GM12878 (cell line): Measurements from ENCODE around the gene UGT1A8.

Source experiments
- EZH2 ChIP-seq: IDR thresholded peaks from 2 replicates; pipeline ENCODE4 v1.6.1; 2012; ENCODE audit warnings: low read depth, mild to moderate bottlenecking, control low read depth, inconsistent platforms, low read length, borderline replicate concordance; ENCODE audit not compliant: control insufficient read depth
- IRF3 ChIP-seq: fragments of 450-650 bp; IDR thresholded peaks from 2 replicates; pipeline ENCODE4 v1.6.1; 2014; ENCODE audit warnings: mild to moderate bottlenecking
- JUNB ChIP-seq: IDR thresholded peaks from 2 replicates; pipeline ENCODE4 v1.6.1; 2016; ENCODE audit warnings: antibody characterized with exemption, mild to moderate bottlenecking
- KAT2A ChIP-seq: conservative IDR thresholded peaks from 2 replicates; pipeline ENCODE4 v1.6.1; 2011; ENCODE audit warnings: low read depth, low read length; ENCODE audit not compliant: control insufficient read depth
- MAX ChIP-seq: IDR thresholded peaks from 2 replicates; pipeline ENCODE4 v1.6.1; 2012; ENCODE audit warnings: low read depth, low read length, improper control_type of control experiment
- NBN ChIP-seq: fragments of 450-650 bp; IDR thresholded peaks from 2 replicates; pipeline ENCODE4 v1.6.1; 2016
- POLR2A ChIP-seq: IDR thresholded peaks from 2 replicates; pipeline ENCODE4 v1.6.1; 2011; ENCODE audit warnings: low read depth, mild to moderate bottlenecking, low read length
- RAD21 ChIP-seq: IDR thresholded peaks from 2 replicates; pipeline ENCODE4 v1.6.1; 2011; ENCODE audit warnings: mild to moderate bottlenecking, low read depth, low read length, moderate library complexity; ENCODE audit not compliant: insufficient read depth
- SREBF2 ChIP-seq: IDR thresholded peaks from 2 replicates; pipeline ENCODE4 v1.6.1; 2012; ENCODE audit warnings: mild to moderate bottlenecking, low read length
- TAF1 ChIP-seq: IDR thresholded peaks from 2 replicates; pipeline ENCODE4 v1.6.1; 2011; ENCODE audit warnings: mild to moderate bottlenecking, low read depth, low read length, borderline replicate concordance
- ZNF274 ChIP-seq: IDR thresholded peaks from one replicate; pipeline ENCODE4 v1.8.0; 2011; ENCODE audit not compliant: insufficient read length, insufficient read depth

- TF ChIP-seq TAF1 (no peak), MAX (no peak), EZH2 (no peak), NBN (no peak), IRF3 (no peak), ZNF274 (no peak), KAT2A (no peak), JUNB (no peak), SREBF2 (no peak), RAD21 (0 out of 2 replicates have a peak, but pooled peaks have one; percentile 28), POLR2A (no peak)
These were observed 21.4 kb downstream of the UGT1A8 start for GRCh38 chr2:233638836-233639235.
